IMR-90 (cell line): ENCODE measurements around the gene PLA2G2D. TPM values are rescaled to one million over a fixed set of nuclear protein-coding genes. Genes with fewer than 3 reads are reported as not detected.
A peak's percentile ranks its signal among the peaks of the same experiment; 100 is the strongest.

Experiments
- ATAC-seq: fragments of 200-7000 bp; cut with Tn5 transposase; 2 replicates; pipeline ENCODE4 v1.9.1; 2020; ENCODE audit warnings: low read depth, mild to moderate bottlenecking, moderate library complexity
- BruUV-seq: library from RNA; stranded (reverse); fragments of 400-500 nt; replicated peaks from 2 replicates; lab custom pipeline; 2021; lab: Mats Ljungman, UMichigan
- CTCF ChIA-PET: fragments of 300-600 bp; formaldehyde crosslinking; extraction: SDS; loops from one replicate; lab custom pipeline; 2021; ENCODE audit warnings: antibody characterized with exemption; lab: Yijun Ruan, JAX
- POLR2A ChIA-PET: fragments of 300-600 bp; sonication (Branson Sonifier 250); formaldehyde crosslinking; loops from one replicate; lab custom pipeline; 2022; ENCODE audit warnings: antibody characterized with exemption; ENCODE audit not compliant: unreplicated experiment; lab: Charles Lee
- DNase-seq: peaks from one replicate; pipeline ENCODE4 v3.0.0; 2013
- H2AFZ ChIP-seq: replicated peaks from 2 replicates; pipeline ENCODE3; 2013; ENCODE audit warnings: low read length, mild to moderate bottlenecking; ENCODE audit not compliant: poor library complexity
- H2AK5ac ChIP-seq: 2 replicates; pipeline ENCODE4 v1.6.1; 2013; ENCODE audit warnings: low read depth, low read length, inconsistent platforms
- H2AK9ac ChIP-seq: replicated peaks from 2 replicates; pipeline ENCODE3; 2013; ENCODE audit warnings: mild to moderate bottlenecking, low read depth, low read length, moderate library complexity; ENCODE audit not compliant: poor library complexity
- H2BK120ac ChIP-seq: 2 replicates; pipeline ENCODE4 v1.6.1; 2013; ENCODE audit warnings: low read depth, low read length, inconsistent platforms
- H2BK15ac ChIP-seq: 3 replicates; pipeline ENCODE4 v1.6.1; 2013; ENCODE audit warnings: low read depth, low read length, inconsistent platforms
- H2BK20ac ChIP-seq: 2 replicates; pipeline ENCODE4 v1.6.1; 2013; ENCODE audit warnings: low read depth, mild to moderate bottlenecking, inconsistent platforms, low read length, moderate library complexity
- H2BK5ac ChIP-seq: 2 replicates; pipeline ENCODE4 v1.6.1; 2013; ENCODE audit warnings: mild to moderate bottlenecking, low read depth, low read length, inconsistent platforms; ENCODE audit not compliant: poor library complexity, severe bottlenecking
- H3K14ac ChIP-seq: replicated peaks from 2 replicates; pipeline ENCODE4 v1.6.1; 2013; ENCODE audit warnings: low read depth, low read length, inconsistent platforms
- H3K18ac ChIP-seq: 2 replicates; pipeline ENCODE4 v1.6.1; 2013; ENCODE audit warnings: low read depth, low read length, control low read depth
- H3K23ac ChIP-seq: 2 replicates; pipeline ENCODE4 v1.6.1; 2013; ENCODE audit warnings: low read depth, low read length, inconsistent platforms
- H3K27ac ChIP-seq: 2 replicates; pipeline ENCODE4 v1.5.1; 2013; ENCODE audit warnings: mild to moderate bottlenecking, control low read depth, low read length; ENCODE audit not compliant: insufficient read depth
- H3K27me3 ChIP-seq: 2 replicates; pipeline ENCODE4 v1.6.1; 2013; ENCODE audit warnings: low read length; ENCODE audit not compliant: control insufficient read depth, insufficient read depth
- H3K36me3 ChIP-seq: 2 replicates; pipeline ENCODE4 v1.6.1; 2013; ENCODE audit warnings: low read length, mixed read lengths; ENCODE audit not compliant: control insufficient read depth, insufficient read depth
- H3K4ac ChIP-seq: 2 replicates; pipeline ENCODE4 v1.6.1; 2013; ENCODE audit warnings: low read depth, low read length, inconsistent platforms
- H3K4me1 ChIP-seq: 2 replicates; pipeline ENCODE4 v1.6.1; 2013; ENCODE audit warnings: low read length, mixed read lengths; ENCODE audit not compliant: control insufficient read depth, insufficient read depth
- H3K4me2 ChIP-seq: 2 replicates; pipeline ENCODE4 v1.6.1; 2013; ENCODE audit warnings: low read depth, mild to moderate bottlenecking, control low read depth, low read length, moderate library complexity
- H3K4me3 ChIP-seq: 2 replicates; pipeline ENCODE4 v1.5.1; 2013; ENCODE audit warnings: low read depth, mild to moderate bottlenecking, control low read depth, low read length, moderate library complexity; ENCODE audit not compliant: insufficient read depth
- H3K56ac ChIP-seq: 2 replicates; pipeline ENCODE4 v1.6.1; 2013; ENCODE audit warnings: low read length, inconsistent platforms; ENCODE audit not compliant: insufficient read depth; ENCODE audit errors: extremely low read depth
- H3K79me1 ChIP-seq, 2 experiments: 2 replicates each; pipeline ENCODE4 v1.6.1; 2013; ENCODE audit warnings: low read length in 2 of 2, inconsistent platforms in 1 of 2, low read depth in 1 of 2
- H3K9ac ChIP-seq: 2 replicates; pipeline ENCODE4 v1.6.1; 2013; ENCODE audit warnings: low read depth, low read length, control low read depth
- H3K9me1 ChIP-seq: 2 replicates; pipeline ENCODE4 v1.6.1; 2013; ENCODE audit warnings: low read length, inconsistent platforms; ENCODE audit not compliant: insufficient read depth
- H3K9me3 ChIP-seq: 2 replicates; pipeline ENCODE4 v1.6.1; 2013; ENCODE audit warnings: low read length; ENCODE audit not compliant: control insufficient read depth, insufficient read depth
- H4K20me1 ChIP-seq: 2 replicates; pipeline ENCODE4 v1.6.1; 2013; ENCODE audit warnings: low read length, inconsistent platforms; ENCODE audit not compliant: insufficient read depth
- H4K5ac ChIP-seq: 2 replicates; pipeline ENCODE4 v1.6.1; 2013; ENCODE audit warnings: mild to moderate bottlenecking, low read depth, low read length, control low read depth
- H4K8ac ChIP-seq, 2 experiments: 2 replicates each; pipeline ENCODE4 v1.6.1; 2013; ENCODE audit warnings: low read depth in 2 of 2, low read length in 2 of 2, control low read depth in 1 of 2, inconsistent platforms in 1 of 2
- H4K91ac ChIP-seq: 2 replicates; pipeline ENCODE4 v1.6.1; 2013; ENCODE audit warnings: low read depth, low read length, inconsistent platforms; ENCODE audit not compliant: insufficient read depth
- BHLHE40 ChIP-seq: fragments of 150-350 bp; IDR thresholded peaks from 2 replicates; pipeline ENCODE4 v1.6.1; 2016; ENCODE audit warnings: mild to moderate bottlenecking, low read depth, low read length
- CEBPB ChIP-seq: IDR thresholded peaks from 2 replicates; pipeline ENCODE4 v1.6.1; 2012; ENCODE audit warnings: low read depth, low read length, improper control_type of control experiment
- CTCF ChIP-seq: conservative IDR thresholded peaks from 2 replicates; pipeline ENCODE4 v1.5.1; 2012; ENCODE audit warnings: mild to moderate bottlenecking, low read depth, low read length, improper control_type of control experiment
- ELK1 ChIP-seq: fragments of 150-350 bp; IDR thresholded peaks from 2 replicates; pipeline ENCODE4 v1.6.1; 2016; ENCODE audit warnings: low read depth, mild to moderate bottlenecking, low read length, moderate library complexity, borderline replicate concordance
- FOS ChIP-seq: fragments of 150-350 bp; IDR thresholded peaks from 2 replicates; pipeline ENCODE4 v1.6.1; 2016; ENCODE audit warnings: low read depth, low read length
- MAFK ChIP-seq: IDR thresholded peaks from 2 replicates; pipeline ENCODE4 v1.6.1; 2012; ENCODE audit warnings: low read depth, low read length, improper control_type of control experiment
- MXI1 ChIP-seq: IDR thresholded peaks from 2 replicates; pipeline ENCODE4 v1.6.1; 2012; ENCODE audit warnings: low read depth, mild to moderate bottlenecking, low read length, moderate library complexity, borderline replicate concordance
- NFE2L2 ChIP-seq: fragments of 150-350 bp; IDR thresholded peaks from 2 replicates; pipeline ENCODE4 v1.6.1; 2016; ENCODE audit warnings: low read depth, mild to moderate bottlenecking, low read length
- POLR2A ChIP-seq: IDR thresholded peaks from 2 replicates; pipeline ENCODE4 v1.6.1; 2012; ENCODE audit warnings: mild to moderate bottlenecking, low read depth, low read length
- RAD21 ChIP-seq: IDR thresholded peaks from 2 replicates; pipeline ENCODE4 v1.6.1; 2012; ENCODE audit warnings: low read length, improper control_type of control experiment
- RCOR1 ChIP-seq: IDR thresholded peaks from 2 replicates; pipeline ENCODE4 v1.6.1; 2012; ENCODE audit warnings: mild to moderate bottlenecking, low read length, improper control_type of control experiment; ENCODE audit not compliant: insufficient replicate concordance
- RFX5 ChIP-seq: IDR thresholded peaks from 2 replicates; pipeline ENCODE4 v1.8.0; 2012; ENCODE audit warnings: low read depth, mild to moderate bottlenecking, low read length, moderate library complexity
- WGBS, 2 experiments: methylation state at CpG; one replicate each; pipeline versions ENCODE4 v1.1.5 to v1.1.7; 2013; ENCODE audit warnings: missing lambda C conversion rate in 2 of 2; ENCODE audit not compliant: insufficient read length in 1 of 2; ENCODE audit errors: extremely low coverage in 2 of 2; 5-methylcytosine and 5-hydroxymethylcytosine counted together
- dilution Hi-C: fragments of 300-500 bp; cut with HindIII; formaldehyde crosslinking; loops from one replicate; pipeline ENCODE4 v1.14.3; 2018; ENCODE audit warnings: low sequenced_read_pairs; ENCODE audit not compliant: unreplicated experiment
- in situ Hi-C: fragments of 300-500 bp; cut with MboI; formaldehyde crosslinking; loops from 3 replicates; pipeline ENCODE4 v1.14.3; 2019; ENCODE audit warnings: low sequenced_read_pairs, inconsistent platforms, mixed read lengths
- intact Hi-C: fragments of 100-400 bp; cut with micrococcal nuclease; formaldehyde crosslinking; loops from 2 replicates; pipeline ENCODE4 v1.10.0; 2022
- polyA plus RNA-seq, 3 experiments: library from polyadenylated mRNA; depleted of rRNA; stranded (reverse); fragments of >200 nt; gene quantifications; 2 replicates each; pipeline ENCODE4 v1.2.3, GENCODE V29; 2012; ENCODE audit warnings: low replicate concordance in 1 of 3
- total RNA-seq: library from RNA; depleted of rRNA; stranded (reverse); fragments of >200 nt; gene quantifications from 2 replicates; pipeline ENCODE4 v1.2.3, GENCODE V29; 2012

PLA2G2D gene
- total and polyA plus RNA-seq, 2 of the 4 experiments (the other 2 are of a cell fraction) = not detected

GRCh38 chr1:20096840-20097447 lies 22.4 kb downstream of the PLA2G2D start:
- ATAC-seq (no peak), DNase-seq (no peak)
- Histone ChIP-seq H2AK9ac (peak overlapping the region; percentile 44), H3K9me1 (no peaks in the 10 kb centered on the region; the same call in 1 of the 2 replicates), H3K23ac (no peak overlapping the region), H2BK15ac (no peak overlapping the region), H3K27me3 (peaks cover 32% of the 10 kb centered on the region), H3K4me1 (no peaks in the 10 kb centered on the region), H2BK20ac (no peak overlapping the region), H2BK120ac (no peak overlapping the region), H2BK5ac (no peak overlapping the region), H3K79me1 (no peaks in the 10 kb centered on the region), H3K36me3 (no peaks in the 10 kb centered on the region), H3K9ac (no peak overlapping the region), H3K27ac (no peak overlapping the region), H3K4me2 (no peak overlapping the region), H3K14ac (no peak overlapping the region), H3K4ac (no peak overlapping the region), H4K20me1 (no peaks in the 10 kb centered on the region), H3K9me3 (no peaks in the 10 kb centered on the region), H2AK5ac (no peak overlapping the region), H3K18ac (no peak overlapping the region), H3K4me3 (no peak overlapping the region), H3K56ac (no peak overlapping the region), H4K8ac (no peak overlapping the region), H2AFZ (no peak overlapping the region), H4K91ac (no peak overlapping the region), H4K5ac (no peak overlapping the region)
- CTCF ChIA-PET = no interaction called here
- intact Hi-C loops = no loop called here
- in situ Hi-C loops = no loop called here
- BruUV-seq = no TSS peak
- dilution Hi-C loops = no loop called here
- WGBS, 2 experiments = 86% methylated on average over 1 of the region's 7 CpGs; no CpG with 5 or more reads in 1 of the 2 experiments
- TF ChIP-seq CTCF (no peak), NFE2L2 (no peak), FOS (no peak), RCOR1 (no peak), RFX5 (no peak), ELK1 (no peak), CEBPB (no peak), POLR2A (no peak), RAD21 (no peak), BHLHE40 (no peak), MXI1 (no peak), MAFK (no peak)
- POLR2A ChIA-PET = no interaction called here
